K562 (cell line): Measurements from ENCODE around the gene GTPBP1. TPM values are rescaled to one million over a fixed set of nuclear protein-coding genes. Genes with fewer than 3 reads are reported as not detected.

Source experiments
- ATF7 ChIP-seq: fragments of 450-650 bp; IDR thresholded peaks from 2 replicates; pipeline ENCODE4 v1.7.1; 2014; ENCODE audit warnings: mild to moderate bottlenecking, moderate library complexity
- GABPA ChIP-seq: fragments of 200-800 bp; sonication (Bioruptor generic); conservative IDR thresholded peaks from 2 replicates; pipeline ENCODE4 v1.6.1; 2016; ENCODE audit warnings: low read depth, missing genetic modification characterization, missing compliant biosample characterization
- HSF4 ChIP-seq: fragments of 250-450 bp; sonication (Bioruptor Pico); IDR thresholded peaks from 2 replicates; pipeline ENCODE4 v2.1.2; 2022; ENCODE audit warnings: mild to moderate bottlenecking, moderate library complexity, borderline replicate concordance
- JUN ChIP-seq, 2 experiments: sonication (generic) in 1 of 2; formaldehyde crosslinking in 1 of 2; IDR thresholded peaks; 2 replicates each; pipeline versions ENCODE4 v1.6.1 to v1.8.0; 2012 to 2022; ENCODE audit warnings: borderline replicate concordance in 2 of 2, mild to moderate bottlenecking in 2 of 2, improper control_type of control experiment in 1 of 2, low read depth in 1 of 2, low read length in 1 of 2, missing genetic modification reagents in 1 of 2
- KDM4B ChIP-seq, 2 experiments: fragments of 450-650 bp in 1 of 2; sonication (generic) in 1 of 2; IDR thresholded peaks; 2 replicates each; pipeline ENCODE4 v1.6.1; 2016 to 2017; ENCODE audit warnings: borderline replicate concordance in 2 of 2, antibody characterized with exemption in 1 of 2, low read depth in 1 of 2, mild to moderate bottlenecking in 1 of 2
- PHF20 ChIP-seq: fragments of 450-650 bp; IDR thresholded peaks from 2 replicates; pipeline ENCODE4 v1.6.1; 2018; ENCODE audit not compliant: partially characterized antibody
- RB1 ChIP-seq: fragments of 450-650 bp; IDR thresholded peaks from 2 replicates; pipeline ENCODE4 v1.6.1; 2017; ENCODE audit warnings: low read depth, mild to moderate bottlenecking
- SMARCC2 ChIP-seq: fragments of 450-650 bp; IDR thresholded peaks from 2 replicates; pipeline ENCODE4 v1.6.1; 2017; ENCODE audit warnings: antibody characterized with exemption, moderate library complexity, mild to moderate bottlenecking, low read depth
- SOX6 ChIP-seq: fragments of 450-650 bp; IDR thresholded peaks from 2 replicates; pipeline ENCODE4 v1.6.1; 2014; ENCODE audit warnings: mild to moderate bottlenecking
- TCF3 ChIP-seq: sonication (generic); formaldehyde crosslinking; IDR thresholded peaks from 2 replicates; pipeline ENCODE4 v1.4.0; 2020; ENCODE audit warnings: mild to moderate bottlenecking, missing genetic modification reagents
- ZFP1 ChIP-seq: fragments of 450-650 bp; formaldehyde crosslinking; IDR thresholded peaks from 2 replicates; pipeline ENCODE4 v1.4.0; 2020; ENCODE audit warnings: mild to moderate bottlenecking, mixed read lengths
- ZNF41 ChIP-seq: fragments of 250-450 bp; sonication (Bioruptor Pico); conservative IDR thresholded peaks from 2 replicates; pipeline ENCODE4 v1.4.0; 2020; ENCODE audit warnings: mild to moderate bottlenecking
- ZNF57 ChIP-seq: fragments of 450-650 bp; formaldehyde crosslinking; IDR thresholded peaks from 2 replicates; pipeline ENCODE4 v1.4.0; 2020; ENCODE audit warnings: mild to moderate bottlenecking, moderate library complexity
- polyA plus RNA-seq, 8 experiments: library from polyadenylated mRNA; depleted of rRNA in 4 of 8; stranded (reverse) in 5 of 8; unstranded in 3 of 8; fragments of >200 nt; fragmentation: Nextera tagmentation in 2 of 8; fragmentation: Illumina TruSeq in 1 of 8; extraction: Ambion mirVana in 2 of 8; extraction: Trizol in 1 of 8; gene quantifications; 2 replicates each; pipeline versions ENCODE4 v1.2.1 to v1.2.3, GENCODE V29; 2011 to 2014; ENCODE audit warnings: inconsistent platforms in 1 of 8, missing spikeins in 1 of 8
- total RNA-seq, 7 experiments: library from RNA; depleted of rRNA in 6 of 7; stranded (reverse); fragments of >200 nt in 6 of 7; fragmentation: Illumina TruSeq in 2 of 7; extraction: Trizol in 2 of 7; gene quantifications; 2 replicates each; pipeline versions ENCODE4 v1.2.1 to v1.2.3, GENCODE V29; 2011 to 2021; ENCODE audit warnings: low replicate concordance in 1 of 7
- TF ChIP-seq, protein P1 (sequence below), 2 experiments: fragments of 450-650 bp; IDR thresholded peaks; 2 replicates each; pipeline ENCODE4 v1.6.1; 2018; ENCODE audit warnings: mild to moderate bottlenecking in 2 of 2, low read depth in 1 of 2; ENCODE audit not compliant: partially characterized antibody in 2 of 2
- TF ChIP-seq, protein P2 (sequence below): fragments of 250-450 bp; sonication (Bioruptor Pico); IDR thresholded peaks from 2 replicates; pipeline ENCODE4 v1.4.0; 2020
- TF ChIP-seq, protein P3 (sequence below): sonication (generic); formaldehyde crosslinking; IDR thresholded peaks from 2 replicates; pipeline ENCODE4 v1.8.0; 2023; ENCODE audit warnings: missing genetic modification reagents, mild to moderate bottlenecking, borderline replicate concordance

Gene GTPBP1
- total and polyA plus RNA-seq, 9 of the 15 experiments (the other 6 are each of a cell fraction or from before 2014, with no cell fraction given) = 0.83 to 53.2 (median 23.3) TPM

DNA sequence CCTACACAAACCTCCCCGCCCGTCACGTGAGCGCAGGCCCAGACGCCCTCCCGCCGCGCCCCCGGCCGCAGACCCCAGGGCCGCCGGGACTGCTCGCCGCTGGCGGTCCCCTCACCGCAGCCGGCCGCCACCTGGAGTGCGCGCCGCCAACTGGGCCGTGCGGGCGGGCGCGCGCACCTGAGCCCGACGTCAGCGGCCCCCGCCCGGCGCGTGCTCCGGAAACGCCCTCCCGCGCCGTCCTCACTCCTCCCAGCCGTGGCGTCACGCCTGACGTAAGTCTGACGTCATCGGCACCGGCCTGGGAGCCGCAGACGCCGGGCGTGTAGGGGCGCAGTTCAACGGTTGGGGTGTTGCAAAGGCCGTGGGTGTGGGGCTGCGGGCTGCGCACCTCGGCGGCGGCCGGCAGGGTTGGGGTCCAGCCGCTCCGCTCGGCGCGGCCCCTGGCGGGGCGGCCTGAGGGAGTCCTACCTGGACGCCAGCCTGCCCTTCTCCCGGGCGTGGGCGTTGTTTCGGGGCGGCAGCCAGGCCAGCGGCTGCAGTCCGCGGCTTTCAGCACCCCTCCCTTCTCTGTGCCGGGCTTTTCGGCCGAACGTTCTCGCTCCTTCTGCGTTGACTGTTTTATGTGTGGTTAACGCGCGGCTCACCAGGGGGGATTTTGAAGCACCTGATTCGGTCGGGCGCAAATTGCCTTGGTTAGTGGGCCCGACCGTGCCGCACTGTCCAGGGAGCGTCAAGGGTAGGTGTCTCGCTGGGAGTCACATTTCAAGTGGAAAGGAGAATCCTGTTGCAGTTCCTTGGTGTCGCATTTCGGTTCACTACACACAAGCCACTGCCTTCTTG lies 4.7 kb upstream of the GTPBP1 start, which contains the start of gene JOSD1 (continued):
- TF ChIP-seq, protein P1, sequence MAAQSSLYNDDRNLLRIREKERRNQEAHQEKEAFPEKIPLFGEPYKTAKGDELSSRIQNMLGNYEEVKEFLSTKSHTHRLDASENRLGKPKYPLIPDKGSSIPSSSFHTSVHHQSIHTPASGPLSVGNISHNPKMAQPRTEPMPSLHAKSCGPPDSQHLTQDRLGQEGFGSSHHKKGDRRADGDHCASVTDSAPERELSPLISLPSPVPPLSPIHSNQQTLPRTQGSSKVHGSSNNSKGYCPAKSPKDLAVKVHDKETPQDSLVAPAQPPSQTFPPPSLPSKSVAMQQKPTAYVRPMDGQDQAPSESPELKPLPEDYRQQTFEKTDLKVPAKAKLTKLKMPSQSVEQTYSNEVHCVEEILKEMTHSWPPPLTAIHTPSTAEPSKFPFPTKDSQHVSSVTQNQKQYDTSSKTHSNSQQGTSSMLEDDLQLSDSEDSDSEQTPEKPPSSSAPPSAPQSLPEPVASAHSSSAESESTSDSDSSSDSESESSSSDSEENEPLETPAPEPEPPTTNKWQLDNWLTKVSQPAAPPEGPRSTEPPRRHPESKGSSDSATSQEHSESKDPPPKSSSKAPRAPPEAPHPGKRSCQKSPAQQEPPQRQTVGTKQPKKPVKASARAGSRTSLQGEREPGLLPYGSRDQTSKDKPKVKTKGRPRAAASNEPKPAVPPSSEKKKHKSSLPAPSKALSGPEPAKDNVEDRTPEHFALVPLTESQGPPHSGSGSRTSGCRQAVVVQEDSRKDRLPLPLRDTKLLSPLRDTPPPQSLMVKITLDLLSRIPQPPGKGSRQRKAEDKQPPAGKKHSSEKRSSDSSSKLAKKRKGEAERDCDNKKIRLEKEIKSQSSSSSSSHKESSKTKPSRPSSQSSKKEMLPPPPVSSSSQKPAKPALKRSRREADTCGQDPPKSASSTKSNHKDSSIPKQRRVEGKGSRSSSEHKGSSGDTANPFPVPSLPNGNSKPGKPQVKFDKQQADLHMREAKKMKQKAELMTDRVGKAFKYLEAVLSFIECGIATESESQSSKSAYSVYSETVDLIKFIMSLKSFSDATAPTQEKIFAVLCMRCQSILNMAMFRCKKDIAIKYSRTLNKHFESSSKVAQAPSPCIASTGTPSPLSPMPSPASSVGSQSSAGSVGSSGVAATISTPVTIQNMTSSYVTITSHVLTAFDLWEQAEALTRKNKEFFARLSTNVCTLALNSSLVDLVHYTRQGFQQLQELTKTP (IDR thresholded peaks at IDR 0.05; ENCODE audit: low read depth in 1 of 2, partially characterized antibody in 2 of 2) = no peak
- TF ChIP-seq JUN (IDR thresholded peaks at IDR 0.05; ENCODE audit: borderline replicate concordance, low read depth, low read length) = peak; percentile 91
- peak; percentile 61; the same call in 1 of the 2 replicates for TF ChIP-seq JUN (CRISPR knock-in tag; IDR thresholded peaks at IDR 0.05; ENCODE audit: borderline replicate concordance)
- peak; percentile 26; the same call in 1 of the 2 replicates for TF ChIP-seq TCF3 (CRISPR knock-in tag)
- TF ChIP-seq SMARCC2 = no peak
- TF ChIP-seq ZNF57 (CRISPR knock-in tag) = no peak
- TF ChIP-seq ATF7 = peak; percentile 99
- TF ChIP-seq ZNF41 (CRISPR knock-in tag) = no peak
- no peak; the same call in 1 of the 2 replicates for TF ChIP-seq SOX6
- TF ChIP-seq, protein P2, sequence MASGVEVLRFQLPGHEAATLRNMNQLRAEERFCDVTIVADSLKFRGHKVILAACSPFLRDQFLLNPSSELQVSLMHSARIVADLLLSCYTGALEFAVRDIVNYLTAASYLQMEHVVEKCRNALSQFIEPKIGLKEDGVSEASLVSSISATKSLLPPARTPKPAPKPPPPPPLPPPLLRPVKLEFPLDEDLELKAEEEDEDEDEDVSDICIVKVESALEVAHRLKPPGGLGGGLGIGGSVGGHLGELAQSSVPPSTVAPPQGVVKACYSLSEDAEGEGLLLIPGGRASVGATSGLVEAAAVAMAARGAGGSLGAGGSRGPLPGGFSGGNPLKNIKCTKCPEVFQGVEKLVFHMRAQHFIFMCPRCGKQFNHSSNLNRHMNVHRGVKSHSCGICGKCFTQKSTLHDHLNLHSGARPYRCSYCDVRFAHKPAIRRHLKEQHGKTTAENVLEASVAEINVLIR = peak; percentile 98
- TF ChIP-seq ZFP1 (CRISPR knock-in tag) = no peak
- peak; percentile 85 for TF ChIP-seq RB1
- TF ChIP-seq KDM4B (IDR thresholded peaks at IDR 0.05; ENCODE audit: borderline replicate concordance in 2 of 2, low read depth in 1 of 2) = no peak
- TF ChIP-seq HSF4 (CRISPR knock-in tag) = no peak
- TF ChIP-seq PHF20 = no peak
- TF ChIP-seq, protein P3, sequence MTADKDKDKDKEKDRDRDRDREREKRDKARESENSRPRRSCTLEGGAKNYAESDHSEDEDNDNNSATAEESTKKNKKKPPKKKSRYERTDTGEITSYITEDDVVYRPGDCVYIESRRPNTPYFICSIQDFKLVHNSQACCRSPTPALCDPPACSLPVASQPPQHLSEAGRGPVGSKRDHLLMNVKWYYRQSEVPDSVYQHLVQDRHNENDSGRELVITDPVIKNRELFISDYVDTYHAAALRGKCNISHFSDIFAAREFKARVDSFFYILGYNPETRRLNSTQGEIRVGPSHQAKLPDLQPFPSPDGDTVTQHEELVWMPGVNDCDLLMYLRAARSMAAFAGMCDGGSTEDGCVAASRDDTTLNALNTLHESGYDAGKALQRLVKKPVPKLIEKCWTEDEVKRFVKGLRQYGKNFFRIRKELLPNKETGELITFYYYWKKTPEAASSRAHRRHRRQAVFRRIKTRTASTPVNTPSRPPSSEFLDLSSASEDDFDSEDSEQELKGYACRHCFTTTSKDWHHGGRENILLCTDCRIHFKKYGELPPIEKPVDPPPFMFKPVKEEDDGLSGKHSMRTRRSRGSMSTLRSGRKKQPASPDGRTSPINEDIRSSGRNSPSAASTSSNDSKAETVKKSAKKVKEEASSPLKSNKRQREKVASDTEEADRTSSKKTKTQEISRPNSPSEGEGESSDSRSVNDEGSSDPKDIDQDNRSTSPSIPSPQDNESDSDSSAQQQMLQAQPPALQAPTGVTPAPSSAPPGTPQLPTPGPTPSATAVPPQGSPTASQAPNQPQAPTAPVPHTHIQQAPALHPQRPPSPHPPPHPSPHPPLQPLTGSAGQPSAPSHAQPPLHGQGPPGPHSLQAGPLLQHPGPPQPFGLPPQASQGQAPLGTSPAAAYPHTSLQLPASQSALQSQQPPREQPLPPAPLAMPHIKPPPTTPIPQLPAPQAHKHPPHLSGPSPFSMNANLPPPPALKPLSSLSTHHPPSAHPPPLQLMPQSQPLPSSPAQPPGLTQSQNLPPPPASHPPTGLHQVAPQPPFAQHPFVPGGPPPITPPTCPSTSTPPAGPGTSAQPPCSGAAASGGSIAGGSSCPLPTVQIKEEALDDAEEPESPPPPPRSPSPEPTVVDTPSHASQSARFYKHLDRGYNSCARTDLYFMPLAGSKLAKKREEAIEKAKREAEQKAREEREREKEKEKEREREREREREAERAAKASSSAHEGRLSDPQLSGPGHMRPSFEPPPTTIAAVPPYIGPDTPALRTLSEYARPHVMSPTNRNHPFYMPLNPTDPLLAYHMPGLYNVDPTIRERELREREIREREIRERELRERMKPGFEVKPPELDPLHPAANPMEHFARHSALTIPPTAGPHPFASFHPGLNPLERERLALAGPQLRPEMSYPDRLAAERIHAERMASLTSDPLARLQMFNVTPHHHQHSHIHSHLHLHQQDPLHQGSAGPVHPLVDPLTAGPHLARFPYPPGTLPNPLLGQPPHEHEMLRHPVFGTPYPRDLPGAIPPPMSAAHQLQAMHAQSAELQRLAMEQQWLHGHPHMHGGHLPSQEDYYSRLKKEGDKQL = no peak
- peak; percentile 84 for TF ChIP-seq GABPA (tag)
